GM12875 (cell line): ENCODE measurements around the gene CORO1C.

Source experiments
- H3K4me3 ChIP-seq: one replicate; pipeline ENCODE4 v1.5.1; 2011; ENCODE audit warnings: low read depth, low read length, control low read depth
- TF ChIP-seq, protein P1 (sequence below): IDR thresholded peaks from 2 replicates; pipeline ENCODE4 v1.5.1; 2011; ENCODE audit warnings: low read depth, mild to moderate bottlenecking, control low read depth, inconsistent platforms, low read length, moderate library complexity, borderline replicate concordance; ENCODE audit not compliant: insufficient read depth

Gene CORO1C

DNA sequence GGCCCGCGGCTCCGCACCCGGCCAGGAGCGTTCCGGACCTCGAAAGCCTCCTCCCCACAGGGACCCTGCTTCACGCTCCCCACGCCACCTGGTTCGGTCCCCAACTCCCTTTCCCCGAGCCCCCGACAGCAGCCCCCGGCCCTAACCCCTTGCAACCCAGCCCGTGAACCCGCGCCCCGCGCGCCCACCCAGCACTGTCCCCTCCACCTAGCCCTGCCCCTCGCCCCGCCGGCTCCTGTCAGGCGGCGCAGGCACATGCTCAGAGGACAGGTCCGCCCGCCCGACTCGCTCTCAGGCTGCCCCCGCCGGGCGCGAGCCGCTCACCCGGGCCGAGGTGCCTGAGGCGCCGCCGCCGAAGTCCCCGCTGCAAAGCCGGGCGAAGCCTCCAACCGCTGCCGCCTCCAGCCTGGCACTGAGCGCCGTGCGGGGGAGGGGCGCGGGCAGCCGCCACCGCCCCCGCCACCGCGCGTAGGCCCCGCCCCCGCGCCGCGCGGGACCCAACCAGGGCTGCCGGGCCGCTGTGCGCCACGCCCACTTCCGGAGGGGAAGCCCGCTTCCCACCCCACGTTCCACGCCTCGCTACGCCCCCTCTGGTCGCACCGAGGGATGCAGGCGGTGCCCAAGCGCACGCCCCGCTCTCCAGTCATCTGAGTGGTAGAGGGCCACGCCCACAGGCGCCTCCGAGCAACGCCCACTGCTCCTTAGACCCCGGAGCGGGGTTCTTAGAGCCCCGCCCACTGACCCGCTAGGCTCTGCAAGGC, at the start of gene CORO1C:
Gene CORO1C (minus strand): TSS at position 414 of the 761 bp plus-strand sequence. CDS start 30,200 bp downstream, outside the sequence.
- TF ChIP-seq, protein P1, sequence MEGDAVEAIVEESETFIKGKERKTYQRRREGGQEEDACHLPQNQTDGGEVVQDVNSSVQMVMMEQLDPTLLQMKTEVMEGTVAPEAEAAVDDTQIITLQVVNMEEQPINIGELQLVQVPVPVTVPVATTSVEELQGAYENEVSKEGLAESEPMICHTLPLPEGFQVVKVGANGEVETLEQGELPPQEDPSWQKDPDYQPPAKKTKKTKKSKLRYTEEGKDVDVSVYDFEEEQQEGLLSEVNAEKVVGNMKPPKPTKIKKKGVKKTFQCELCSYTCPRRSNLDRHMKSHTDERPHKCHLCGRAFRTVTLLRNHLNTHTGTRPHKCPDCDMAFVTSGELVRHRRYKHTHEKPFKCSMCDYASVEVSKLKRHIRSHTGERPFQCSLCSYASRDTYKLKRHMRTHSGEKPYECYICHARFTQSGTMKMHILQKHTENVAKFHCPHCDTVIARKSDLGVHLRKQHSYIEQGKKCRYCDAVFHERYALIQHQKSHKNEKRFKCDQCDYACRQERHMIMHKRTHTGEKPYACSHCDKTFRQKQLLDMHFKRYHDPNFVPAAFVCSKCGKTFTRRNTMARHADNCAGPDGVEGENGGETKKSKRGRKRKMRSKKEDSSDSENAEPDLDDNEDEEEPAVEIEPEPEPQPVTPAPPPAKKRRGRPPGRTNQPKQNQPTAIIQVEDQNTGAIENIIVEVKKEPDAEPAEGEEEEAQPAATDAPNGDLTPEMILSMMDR = peak; percentile 94
- H3K4me3 ChIP-seq = peak within 1 kb of the TSS; percentile 92

DNA sequence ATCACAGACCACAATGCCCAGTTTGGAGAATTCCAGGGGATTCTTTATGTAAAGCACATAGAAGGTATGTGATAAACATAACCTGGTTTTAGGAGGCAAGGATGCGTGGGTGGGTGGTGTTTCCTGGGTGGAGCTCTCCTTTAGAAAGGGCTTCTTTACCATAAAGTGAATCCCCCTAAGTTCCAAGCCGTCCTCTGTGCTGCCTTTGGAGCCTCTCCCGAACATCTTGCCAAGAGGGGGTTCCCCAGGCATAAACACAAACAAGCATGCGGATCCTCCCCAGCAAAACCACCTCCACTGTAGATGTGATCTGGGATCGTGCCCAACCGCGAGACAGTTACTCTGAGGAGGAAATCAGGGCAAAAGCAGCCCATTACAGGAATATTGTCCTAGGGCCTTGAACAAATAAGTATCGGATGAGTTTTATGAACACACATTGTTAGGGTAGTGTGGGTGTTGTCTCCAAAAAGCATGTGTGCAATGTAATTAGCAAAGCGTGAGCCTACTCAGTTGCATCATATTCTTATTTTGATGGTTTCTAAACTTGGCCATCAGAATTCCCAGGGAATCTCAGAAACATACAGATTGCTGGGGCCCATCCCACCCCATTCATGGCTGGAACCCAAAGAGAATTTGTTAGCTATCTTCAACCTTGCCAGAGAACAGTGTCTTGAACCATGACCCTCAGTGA, 48.8 kb upstream of the CORO1C start:
- H3K4me3 ChIP-seq = no peak overlapping the region
- TF ChIP-seq, protein P1 = no peak

DNA sequence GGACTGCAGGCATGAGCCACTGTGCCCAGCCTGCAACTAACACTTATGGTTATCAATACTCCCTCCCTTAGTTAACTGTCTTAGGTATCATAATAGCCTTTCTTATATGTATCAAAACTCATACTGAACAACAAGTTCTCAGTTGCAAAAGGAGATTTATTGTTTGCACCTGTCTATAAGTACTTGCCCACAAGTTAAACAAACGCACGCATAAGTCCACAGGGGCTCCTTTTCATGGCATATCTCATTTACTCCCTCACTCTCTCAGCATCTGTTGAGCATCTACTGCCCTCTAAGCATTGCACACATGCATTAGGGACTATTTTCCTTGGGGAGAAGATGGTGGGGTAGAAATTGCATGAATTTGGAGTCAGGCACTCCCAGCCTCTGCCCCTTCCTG, 46.7 kb upstream of the CORO1C start:
- TF ChIP-seq, protein P1 = no peak
- no peak overlapping the region for H3K4me3 ChIP-seq

DNA sequence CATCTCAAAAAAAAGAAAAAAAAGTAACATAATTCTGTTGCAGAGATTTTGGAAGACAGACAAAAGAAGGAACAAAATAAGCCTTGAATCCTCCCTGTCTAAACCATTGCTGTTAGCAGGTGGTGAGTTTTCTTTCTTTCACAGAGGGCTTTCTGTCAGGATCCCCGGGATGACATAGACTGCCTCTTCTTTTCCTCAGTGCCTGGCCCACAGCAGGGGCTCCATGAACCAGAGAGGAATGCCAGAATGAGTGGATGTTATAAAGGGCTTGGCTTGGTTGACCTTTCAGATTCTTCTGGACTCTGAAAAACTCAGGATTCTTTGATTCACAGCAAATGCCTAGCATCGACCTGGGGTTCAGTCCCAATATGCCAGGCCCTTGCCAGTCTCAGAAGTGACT, 45.8 kb upstream of the CORO1C start:
- no peak overlapping the region for H3K4me3 ChIP-seq
- TF ChIP-seq, protein P1 = no peak

DNA sequence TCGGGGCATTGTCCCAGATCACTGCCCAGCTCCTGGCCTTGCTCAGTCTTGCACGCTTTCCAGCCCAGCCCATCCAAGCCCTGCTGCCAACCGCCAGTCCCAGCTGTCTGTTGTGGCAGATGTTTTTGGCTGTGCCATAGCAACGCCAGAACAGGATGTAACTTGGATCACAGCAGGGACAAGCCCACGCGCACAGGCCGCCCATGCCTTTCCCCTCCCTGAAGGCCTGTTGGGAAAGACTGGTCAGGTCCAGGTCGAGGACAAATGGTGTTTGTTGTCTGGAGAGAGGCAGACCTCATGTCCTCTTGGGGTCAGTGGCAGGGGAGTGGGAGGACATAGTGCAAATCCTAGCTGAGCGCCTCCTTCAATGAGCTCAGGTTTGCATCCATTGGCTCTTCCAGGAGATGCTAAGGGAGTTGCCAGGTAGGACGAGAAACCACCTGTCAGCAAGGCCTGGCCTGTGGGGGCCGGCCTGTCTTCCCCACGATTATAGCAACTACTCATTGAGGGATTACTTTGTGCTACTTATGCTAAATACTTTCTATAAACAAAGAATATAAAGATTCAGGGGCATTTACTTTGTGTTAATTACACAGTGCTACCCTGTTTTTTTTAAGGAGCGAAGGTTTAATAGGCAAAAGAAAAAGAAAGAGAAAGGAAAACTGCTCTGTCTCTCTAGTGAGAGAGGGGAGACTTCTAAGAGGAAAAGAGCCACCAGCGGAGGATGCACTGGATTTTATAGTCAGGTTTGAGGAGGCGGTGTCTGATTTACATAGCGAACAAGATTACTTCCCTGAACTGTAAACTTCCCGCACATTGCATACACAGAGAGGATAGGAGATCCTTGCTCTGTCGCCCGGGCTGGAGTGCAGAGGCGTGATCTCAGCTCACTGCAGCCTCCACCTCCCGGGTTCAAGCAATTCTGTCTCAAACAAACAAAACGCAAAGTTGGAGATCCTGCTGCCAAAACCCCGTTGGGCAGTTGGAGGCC, 42.8 kb upstream of the CORO1C start:
- TF ChIP-seq, protein P1 = no peak
- no peak overlapping the region for H3K4me3 ChIP-seq

DNA sequence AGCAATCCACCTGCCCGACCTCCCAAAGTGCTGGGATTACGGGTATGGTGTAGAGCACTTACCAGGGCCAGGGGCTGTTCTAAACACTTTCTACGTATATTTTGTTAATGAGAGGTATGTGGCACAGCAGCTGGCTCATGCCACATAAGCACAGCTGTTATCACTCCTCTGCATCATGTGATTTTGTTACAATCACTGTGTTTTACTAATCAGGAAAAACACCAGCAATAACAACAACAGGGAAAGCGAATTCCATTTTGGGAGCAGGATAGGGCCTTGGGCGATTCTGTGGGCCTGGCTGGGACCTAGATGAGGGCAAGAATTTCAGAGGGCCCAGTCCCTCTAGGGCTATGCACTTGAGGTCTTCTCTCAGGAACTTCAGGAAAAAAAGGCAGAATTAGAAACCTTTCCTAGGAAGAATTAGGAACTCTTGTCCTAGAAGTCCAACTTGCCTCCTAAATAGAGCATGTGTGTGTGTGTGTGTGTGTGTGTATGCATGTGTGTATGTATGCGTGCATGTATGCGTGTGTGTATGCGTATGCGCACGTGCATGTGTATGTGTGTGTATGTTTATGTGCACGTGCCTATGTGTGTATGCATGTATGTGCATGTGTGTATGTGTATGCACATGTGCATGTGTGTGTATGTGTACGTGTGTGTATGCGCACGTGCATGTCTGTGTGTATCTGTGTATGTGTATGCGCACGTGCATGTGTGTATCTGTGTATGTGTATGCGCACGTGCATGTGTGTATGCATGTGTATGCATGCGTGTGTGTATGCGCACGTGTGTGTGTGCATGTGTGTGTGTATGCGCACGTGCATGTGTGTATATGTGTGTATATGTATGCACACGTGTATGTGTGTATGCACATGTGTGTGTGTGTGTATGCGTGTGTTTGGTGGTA, 41.8 kb upstream of the CORO1C start:
- TF ChIP-seq, protein P1 = no peak
- no peak overlapping the region for H3K4me3 ChIP-seq
